Stomach smooth muscle (tissue), 2 donors: ENCODE measurements around the gene TIMD4.
"Not testable (repeated sequence)": the region's sequence is repeated elsewhere in the genome, so short reads cannot be mapped to it uniquely, and the experiment has no call there.

Experiments used
- H3K27ac ChIP-seq: one replicate; pipeline ENCODE4 v1.7.0; 2013; ENCODE audit warnings: mild to moderate bottlenecking, low read length, inconsistent platforms
- H3K27me3 ChIP-seq, 2 donors: one replicate each; pipeline ENCODE4 v1.7.0; 2013; ENCODE audit warnings: low read length in 2 of 2; ENCODE audit not compliant: insufficient read depth in 2 of 2, control insufficient read depth in 1 of 2
- H3K36me3 ChIP-seq, 2 donors: one replicate each; pipeline ENCODE4 v1.7.0; 2013; ENCODE audit warnings: low read length in 2 of 2; ENCODE audit not compliant: control insufficient read depth in 2 of 2, insufficient read depth in 2 of 2
- H3K4me1 ChIP-seq: one replicate; pipeline ENCODE4 v1.7.0; 2013; ENCODE audit warnings: low read length; ENCODE audit not compliant: control insufficient read depth, insufficient read depth
- H3K4me3 ChIP-seq, 2 donors: one replicate each; pipeline ENCODE4 v1.7.0; 2013; ENCODE audit warnings: low read length in 2 of 2
- H3K9ac ChIP-seq, 2 donors: one replicate each; pipeline ENCODE4 v1.7.0; 2013; ENCODE audit warnings: low read length in 2 of 2, mild to moderate bottlenecking in 1 of 2
- H3K9me3 ChIP-seq, 2 donors: one replicate each; pipeline ENCODE4 v1.7.0; 2013; ENCODE audit warnings: low read length in 2 of 2; ENCODE audit not compliant: control insufficient read depth in 2 of 2
- donor health status: healthy.
- donor health status: Pancreatic carcinoma.

Gene TIMD4

GRCh38 chr5:156963125-156963524 is at the start of gene TIMD4:
Gene TIMD4, minus strand, starts transcription at chr5:156963226. Its CDS starts 28 bp downstream, at chr5:156963198.
- H3K36me3 ChIP-seq = no peaks in the 10 kb centered on the region
- no peak within 1 kb of the TSS for H3K27ac ChIP-seq
- H3K27me3 ChIP-seq = no peaks in the 10 kb centered on the region
- H3K4me3 ChIP-seq = no peak within 1 kb of the TSS
- peaks cover 0 to 4% of the 10 kb centered on the region in 2 donors for H3K9me3 ChIP-seq
- no peak within 1 kb of the TSS for H3K9ac ChIP-seq
- H3K4me1 ChIP-seq = no peaks in the 10 kb centered on the region

- H3K27me3 ChIP-seq = no peaks in the 10 kb centered on the region
Measured at GRCh38 chr5:157006262-157006661, 43.2 kb upstream of the TIMD4 start.

GRCh38 chr5:157004893-157005551 is 42.0 kb upstream of the TIMD4 start:
- Histone ChIP-seq H3K4me1 (no peaks in the 10 kb centered on the region), H3K36me3 (no peaks in the 10 kb centered on the region), H3K9me3 (peaks cover 0 to 3% of the 10 kb centered on the region in 2 donors), H3K4me3 (no peak overlapping the region), H3K27me3 (no peaks in the 10 kb centered on the region), H3K27ac (no peak overlapping the region), H3K9ac (no peak overlapping the region)

More at GRCh38 chr5:157006262-157006661, 43.2 kb upstream of the TIMD4 start:
- Histone ChIP-seq H3K4me1 (no peaks in the 10 kb centered on the region), H3K9ac (no peak overlapping the region), H3K36me3 (no peaks in the 10 kb centered on the region), H3K9me3 (peaks cover 0 to 3% of the 10 kb centered on the region in 2 donors), H3K27ac (no peak overlapping the region), H3K4me3 (no peak overlapping the region)

- Histone ChIP-seq H3K4me3 (no peak overlapping the region), H3K9me3 (no peaks in the 10 kb centered on the region), H3K9ac (no peak overlapping the region), H3K27me3 (no peaks in the 10 kb centered on the region), H3K4me1 (no peaks in the 10 kb centered on the region), H3K27ac (no peak overlapping the region), H3K36me3 (no peaks in the 10 kb centered on the region)
Measured at GRCh38 chr5:156991714-156992113, 28.7 kb upstream of the TIMD4 start.

- H3K4me3 ChIP-seq = no peak overlapping the region
- H3K4me1 ChIP-seq = no peaks in the 10 kb centered on the region
- H3K27ac ChIP-seq = no peak overlapping the region
- no peaks in the 10 kb centered on the region for H3K36me3 ChIP-seq
- H3K9me3 ChIP-seq = peaks cover 0 to 2% of the 10 kb centered on the region in 2 donors
- no peaks in the 10 kb centered on the region for H3K27me3 ChIP-seq
- no peak overlapping the region for H3K9ac ChIP-seq
Measured at GRCh38 chr5:156984064-156984463, 21.0 kb upstream of the TIMD4 start.

- H3K4me1 ChIP-seq = no peaks in the 10 kb centered on the region
- H3K4me3 ChIP-seq = no peak overlapping the region
- H3K27ac ChIP-seq = no peak overlapping the region
- H3K27me3 ChIP-seq = no peaks in the 10 kb centered on the region
- no peaks in the 10 kb centered on the region for H3K36me3 ChIP-seq
- H3K9ac ChIP-seq = no peak overlapping the region
- H3K9me3 ChIP-seq = peaks cover 0 to 2% of the 10 kb centered on the region in 2 donors
Measured at GRCh38 chr5:156981481-156981880, 18.5 kb upstream of the TIMD4 start.

- Histone ChIP-seq H3K9me3 (no peaks in the 10 kb centered on the region), H3K4me1 (no peaks in the 10 kb centered on the region), H3K36me3 (no peaks in the 10 kb centered on the region), H3K27ac (no peak overlapping the region), H3K9ac (no peak overlapping the region), H3K27me3 (no peaks in the 10 kb centered on the region), H3K4me3 (no peak overlapping the region)
Measured at GRCh38 chr5:156974328-156974727, 11.3 kb upstream of the TIMD4 start.

GRCh38 chr5:156971848-156972525 is 9.0 kb upstream of the TIMD4 start:
- Histone ChIP-seq H3K27ac (no peak overlapping the region), H3K27me3 (no peaks in the 10 kb centered on the region), H3K9me3 (no peaks in the 10 kb centered on the region), H3K9ac (no peak overlapping the region), H3K36me3 (no peaks in the 10 kb centered on the region), H3K4me3 (no peak overlapping the region), H3K4me1 (no peaks in the 10 kb centered on the region)

- no peak overlapping the region for H3K27ac ChIP-seq
- H3K9ac ChIP-seq = no peak overlapping the region
- H3K4me1 ChIP-seq = no peaks in the 10 kb centered on the region
- H3K36me3 ChIP-seq = no peaks in the 10 kb centered on the region
- no peaks in the 10 kb centered on the region for H3K27me3 ChIP-seq
- no peak overlapping the region for H3K4me3 ChIP-seq
- no peaks in the 10 kb centered on the region for H3K9me3 ChIP-seq
Measured at GRCh38 chr5:156971415-156971814, 8.4 kb upstream of the TIMD4 start.

GRCh38 chr5:156967386-156967785 is 4.4 kb upstream of the TIMD4 start:
- H3K9ac ChIP-seq, H3K36me3 ChIP-seq, H3K4me3 ChIP-seq, H3K27me3 ChIP-seq, H3K27ac ChIP-seq, H3K9me3 ChIP-seq, H3K4me1 ChIP-seq: not testable (repeated sequence)

- Histone ChIP-seq H3K9ac (no peak overlapping the region), H3K9me3 (no peaks in the 10 kb centered on the region), H3K4me1 (no peaks in the 10 kb centered on the region), H3K27me3 (no peaks in the 10 kb centered on the region), H3K36me3 (no peaks in the 10 kb centered on the region), H3K4me3 (no peak overlapping the region), H3K27ac (no peak overlapping the region)
Measured at GRCh38 chr5:156956321-156956720, 6.7 kb downstream of the TIMD4 start.
